D721Med (cell line): ENCODE data around the gene LTBP1.

Source experiments
- DNase-seq: peaks from one replicate; pipeline ENCODE4 v3.0.0; 2011; ENCODE audit warnings: low spot score; ENCODE audit not compliant: insufficient read length
- FAIRE-seq: peaks from 2 replicates; lab custom pipeline; 2011; peaks lifted over from hg19 to GRCh38; lab: Jason Lieb, UNC
- TF ChIP-seq, protein P1 (sequence below): IDR thresholded peaks from 2 replicates; pipeline ENCODE4 v1.5.1; 2012; ENCODE audit warnings: mild to moderate bottlenecking, control low read depth; ENCODE audit not compliant: insufficient read depth; ENCODE audit errors: missing control alignments

Gene LTBP1

DNA sequence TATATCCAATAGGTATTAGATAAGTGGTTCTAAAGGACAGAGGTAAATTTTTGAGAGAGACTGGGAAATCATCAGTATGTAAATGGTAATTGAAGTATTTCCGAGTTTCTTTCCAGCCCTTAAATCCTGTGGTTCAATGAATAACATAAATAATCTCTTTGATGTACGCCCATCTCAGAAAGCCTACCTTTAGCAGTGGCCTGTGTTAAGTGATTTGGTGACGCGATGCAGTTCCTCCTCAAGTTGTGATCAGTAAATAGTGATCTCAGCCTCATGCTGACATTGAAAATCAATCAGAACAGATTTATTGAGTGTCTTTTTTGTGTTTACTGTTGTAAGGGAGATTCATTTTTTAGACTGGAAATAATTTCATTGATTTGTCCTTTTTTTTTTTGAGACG, 392.5 kb downstream of the LTBP1 start:
- no peak for DNase-seq
- FAIRE-seq, result no peak
- TF ChIP-seq, protein P1, sequence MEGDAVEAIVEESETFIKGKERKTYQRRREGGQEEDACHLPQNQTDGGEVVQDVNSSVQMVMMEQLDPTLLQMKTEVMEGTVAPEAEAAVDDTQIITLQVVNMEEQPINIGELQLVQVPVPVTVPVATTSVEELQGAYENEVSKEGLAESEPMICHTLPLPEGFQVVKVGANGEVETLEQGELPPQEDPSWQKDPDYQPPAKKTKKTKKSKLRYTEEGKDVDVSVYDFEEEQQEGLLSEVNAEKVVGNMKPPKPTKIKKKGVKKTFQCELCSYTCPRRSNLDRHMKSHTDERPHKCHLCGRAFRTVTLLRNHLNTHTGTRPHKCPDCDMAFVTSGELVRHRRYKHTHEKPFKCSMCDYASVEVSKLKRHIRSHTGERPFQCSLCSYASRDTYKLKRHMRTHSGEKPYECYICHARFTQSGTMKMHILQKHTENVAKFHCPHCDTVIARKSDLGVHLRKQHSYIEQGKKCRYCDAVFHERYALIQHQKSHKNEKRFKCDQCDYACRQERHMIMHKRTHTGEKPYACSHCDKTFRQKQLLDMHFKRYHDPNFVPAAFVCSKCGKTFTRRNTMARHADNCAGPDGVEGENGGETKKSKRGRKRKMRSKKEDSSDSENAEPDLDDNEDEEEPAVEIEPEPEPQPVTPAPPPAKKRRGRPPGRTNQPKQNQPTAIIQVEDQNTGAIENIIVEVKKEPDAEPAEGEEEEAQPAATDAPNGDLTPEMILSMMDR, result no peak

DNA sequence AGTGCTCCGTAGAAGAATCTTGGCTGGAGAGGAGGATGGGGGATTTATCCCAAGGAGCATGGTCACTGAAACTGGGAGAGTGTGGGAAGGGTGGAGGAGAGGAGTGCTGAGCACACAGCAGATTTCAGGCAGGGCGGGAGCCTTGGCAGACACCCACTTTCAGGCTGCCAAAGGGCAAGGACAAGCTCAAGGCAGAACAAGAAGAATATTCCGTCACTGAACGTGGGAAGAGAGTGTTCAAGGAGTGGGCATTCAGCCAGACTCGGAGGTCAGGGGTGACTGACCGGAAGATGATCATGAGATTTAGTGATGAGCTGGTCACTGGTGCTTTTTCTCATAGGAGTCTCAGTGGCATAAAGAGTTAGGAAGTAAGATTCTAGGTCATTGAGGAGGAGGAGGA, 393.5 kb downstream of the LTBP1 start:
- DNase-seq (no peak), FAIRE-seq (no peak)
- TF ChIP-seq, protein P1, result no peak

GRCh38 chr2:33342171-33342570, 395.4 kb downstream of the LTBP1 start:
- no peak for FAIRE-seq
- no peak for DNase-seq
- TF ChIP-seq, protein P1, result no peak

GRCh38 chr2:33342705-33343104, 396.0 kb downstream of the LTBP1 start:
- DNase-seq, result no peak

DNA sequence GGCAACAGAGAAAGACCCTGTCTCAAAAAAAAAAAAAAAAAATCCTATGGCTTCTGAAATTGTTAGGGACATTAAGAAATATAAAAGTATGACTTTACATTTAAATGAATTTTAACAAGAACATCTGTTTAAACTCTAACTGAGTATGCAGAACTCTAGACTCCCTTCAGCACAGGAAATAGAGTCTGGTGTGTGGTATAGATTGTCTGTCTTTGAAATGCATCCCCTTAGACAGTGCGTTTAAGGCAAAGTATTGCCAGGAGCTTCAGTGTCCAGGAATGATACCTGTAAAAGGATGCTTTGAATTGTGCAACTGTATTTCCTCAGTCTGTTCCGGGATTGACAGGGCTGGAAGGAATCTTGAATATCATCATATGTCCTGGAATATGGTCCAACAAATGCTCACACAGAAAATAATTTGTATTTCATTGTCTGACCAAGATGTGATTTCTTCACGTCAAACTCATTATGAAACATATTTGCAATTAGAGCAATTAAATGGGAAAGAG, 396.7 kb downstream of the LTBP1 start:
- FAIRE-seq, result no peak
- TF ChIP-seq, protein P1, result no peak

More at GRCh38 chr2:33342705-33343104, 396.0 kb downstream of the LTBP1 start:
- no peak for FAIRE-seq
- TF ChIP-seq, protein P1, result no peak

GRCh38 chr2:33344230-33344629, 397.5 kb downstream of the LTBP1 start:
- TF ChIP-seq, protein P1, result no peak
- FAIRE-seq, result no peak
- DNase-seq, result no peak

More for the DNA sequence above, 396.7 kb downstream of the LTBP1 start:
- DNase-seq, result no peak

DNA sequence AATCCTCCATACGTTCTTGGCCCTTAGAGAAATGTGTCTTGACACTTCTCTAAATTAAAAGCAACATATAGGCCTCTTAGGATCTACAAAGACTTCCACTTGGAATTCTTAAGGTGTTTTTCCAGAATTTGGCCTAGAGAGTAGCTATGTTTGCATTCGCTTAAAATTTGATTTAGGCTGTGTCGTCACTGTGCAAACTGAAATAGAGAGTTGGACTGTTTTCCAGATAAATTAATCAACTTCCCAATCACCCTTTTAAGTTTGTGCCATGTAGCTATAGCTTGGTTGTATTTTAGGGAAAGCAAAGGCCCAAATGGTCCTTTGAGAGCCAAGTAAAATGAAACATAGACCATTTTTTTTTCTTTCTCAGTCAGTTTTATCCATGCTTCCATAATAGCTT, 401.1 kb downstream of the LTBP1 start:
- no peak for FAIRE-seq
- no peak for DNase-seq
- TF ChIP-seq, protein P1, result no peak
